ENCODE data around the gene AATK. TPM values are rescaled to one million over a fixed set of nuclear protein-coding genes. Genes with fewer than 3 reads are reported as not detected.

Gene AATK
- total and polyA plus RNA-seq, 11 donors, result 1.3 to 12.0 (median 9.3) TPM

DNA sequence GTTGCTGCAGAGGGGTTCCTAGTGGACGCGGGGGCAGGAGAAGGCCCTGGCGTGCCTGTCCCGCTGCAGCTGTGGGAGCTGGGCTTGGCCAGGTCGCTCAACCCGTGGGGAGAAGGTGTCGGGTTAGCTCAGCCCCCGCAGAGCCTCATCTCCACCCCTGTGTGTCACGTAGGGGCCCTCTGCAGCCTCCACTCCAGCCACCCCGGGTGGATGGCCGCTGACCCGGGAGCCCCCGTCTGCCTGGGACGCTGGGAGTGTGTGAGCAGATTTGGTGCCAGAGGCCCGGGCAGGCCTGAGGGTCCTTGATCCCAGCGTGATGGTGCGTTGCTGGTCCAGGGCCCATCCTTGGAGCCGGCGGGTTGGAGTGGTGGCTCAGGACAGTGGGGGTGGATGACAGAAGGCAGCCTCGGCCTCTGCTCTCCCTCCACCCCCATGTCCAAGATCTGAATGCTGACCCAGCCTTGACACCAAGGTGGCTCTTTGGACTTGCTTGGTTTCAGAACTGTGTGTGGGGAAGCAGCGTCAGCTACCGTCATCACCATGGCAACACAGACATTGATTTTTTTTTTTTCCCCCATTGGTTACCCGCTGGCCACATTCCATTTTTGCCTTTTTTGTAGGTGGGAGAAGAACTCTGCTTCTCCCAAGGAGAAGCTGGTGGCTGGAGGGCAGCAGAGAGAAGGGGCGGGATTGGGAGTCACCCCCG, 95.3 kb downstream of the AATK start:
- Histone ChIP-seq H3K9me3 (no peaks in the 10 kb centered on the region), H3K27ac (no peak overlapping the region), H3K36me3 (no peaks in the 10 kb centered on the region), H3K4me1 (peaks cover 0 to 6% (median under 1%) of the 10 kb centered on the region in 12 donors), H3K4me3 (no peak overlapping the region), H3K27me3 (no peaks in the 10 kb centered on the region)
- ATAC-seq, result no peak
- intact Hi-C loops (cut with DNase I), result no loop called here
- no peak for TF ChIP-seq POLR2A (IDR thresholded peaks at IDR 0.05)
- WGBS, 4 donors, result 86 to 93% (median 89%) methylated on average over 17 to 25 of the region's 25 CpGs
- no peak for DNase-seq

DNA sequence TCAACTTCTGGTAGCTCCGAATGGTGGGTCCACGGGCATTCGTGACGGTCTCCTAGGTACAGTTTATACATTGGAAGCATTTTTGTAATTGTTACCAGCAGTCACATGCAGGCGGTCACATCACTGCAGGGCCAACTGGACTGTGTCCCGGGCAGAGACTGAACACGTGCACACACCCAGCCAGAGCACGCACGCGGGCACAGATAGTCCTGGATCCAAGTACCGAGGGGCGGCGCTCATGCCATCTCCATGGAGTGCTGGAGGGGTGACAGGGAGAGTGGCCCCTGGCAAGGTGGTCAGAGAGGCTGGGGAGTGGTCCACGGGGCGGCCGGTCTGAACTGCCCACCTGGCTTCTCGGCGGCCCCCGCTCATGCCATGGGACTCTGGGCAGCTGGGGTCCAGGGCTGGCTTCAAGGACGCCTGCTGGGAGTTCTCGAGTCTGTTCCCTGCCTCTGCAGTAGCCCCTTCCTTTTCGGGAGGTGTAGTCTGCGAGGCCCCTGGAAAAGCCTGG, 96.8 kb downstream of the AATK start:
- TF ChIP-seq POLR2A (IDR thresholded peaks at IDR 0.05), result no peak
- intact Hi-C loops (cut with DNase I), result no loop called here
- H3K9me3 ChIP-seq, result no peaks in the 10 kb centered on the region

DNA sequence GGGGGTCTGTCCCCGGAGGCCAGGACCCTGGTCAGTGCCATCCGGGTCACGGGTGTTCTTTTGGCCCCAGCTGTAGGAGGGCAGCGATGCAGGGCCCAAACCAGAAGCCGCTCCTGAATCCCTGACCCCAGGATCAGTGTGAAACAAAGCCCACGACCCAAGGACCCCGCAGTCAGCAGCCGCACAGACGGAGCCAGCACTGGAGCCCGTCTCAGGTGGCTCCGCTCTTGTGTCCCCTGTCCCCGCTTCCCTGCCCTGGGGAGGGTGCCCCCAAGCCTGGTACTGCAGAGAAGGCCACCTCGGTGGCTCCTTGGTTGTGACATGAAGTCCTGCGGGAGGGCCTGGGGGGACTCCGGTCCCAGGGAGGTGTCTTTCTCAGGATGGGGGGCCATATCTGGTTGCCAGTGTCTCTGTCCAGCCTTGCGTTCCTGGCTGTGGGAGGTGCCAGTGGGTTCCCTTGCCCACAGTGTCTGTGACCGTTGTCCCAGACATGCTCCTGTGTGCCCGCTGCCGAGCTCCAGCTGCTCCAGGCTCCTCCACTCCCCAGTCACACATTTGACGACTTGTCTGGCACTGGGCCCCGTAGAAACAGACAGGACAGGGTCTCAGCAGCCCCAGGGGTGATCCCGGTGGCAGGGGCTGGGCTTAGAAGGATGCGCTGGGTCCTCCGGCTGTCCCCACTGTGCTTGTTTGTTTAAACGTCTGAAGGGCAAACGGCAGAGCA, 97.4 kb downstream of the AATK start:
- Histone ChIP-seq H3K36me3 (no peaks in the 10 kb centered on the region), H3K9me3 (no peaks in the 10 kb centered on the region), H3K27ac (peak overlapping the region in 2 of 12 donors; percentile 39 to 52), H3K4me1 (peaks cover 0 to 27% (median 20%) of the 10 kb centered on the region in 12 donors), H3K4me3 (no peak overlapping the region), H3K27me3 (no peaks in the 10 kb centered on the region)
- intact Hi-C loops (cut with DNase I), result no loop called here
- WGBS, 4 donors, result 89 to 94% (median 92%) methylated on average over 13 to 26 of the region's 26 CpGs
- DNase-seq (no peak), ATAC-seq (peak in 2 of 4 donors; percentile 5 to 22)
- no peak for TF ChIP-seq POLR2A (IDR thresholded peaks at IDR 0.05)
- TF ChIP-seq, protein P1, sequence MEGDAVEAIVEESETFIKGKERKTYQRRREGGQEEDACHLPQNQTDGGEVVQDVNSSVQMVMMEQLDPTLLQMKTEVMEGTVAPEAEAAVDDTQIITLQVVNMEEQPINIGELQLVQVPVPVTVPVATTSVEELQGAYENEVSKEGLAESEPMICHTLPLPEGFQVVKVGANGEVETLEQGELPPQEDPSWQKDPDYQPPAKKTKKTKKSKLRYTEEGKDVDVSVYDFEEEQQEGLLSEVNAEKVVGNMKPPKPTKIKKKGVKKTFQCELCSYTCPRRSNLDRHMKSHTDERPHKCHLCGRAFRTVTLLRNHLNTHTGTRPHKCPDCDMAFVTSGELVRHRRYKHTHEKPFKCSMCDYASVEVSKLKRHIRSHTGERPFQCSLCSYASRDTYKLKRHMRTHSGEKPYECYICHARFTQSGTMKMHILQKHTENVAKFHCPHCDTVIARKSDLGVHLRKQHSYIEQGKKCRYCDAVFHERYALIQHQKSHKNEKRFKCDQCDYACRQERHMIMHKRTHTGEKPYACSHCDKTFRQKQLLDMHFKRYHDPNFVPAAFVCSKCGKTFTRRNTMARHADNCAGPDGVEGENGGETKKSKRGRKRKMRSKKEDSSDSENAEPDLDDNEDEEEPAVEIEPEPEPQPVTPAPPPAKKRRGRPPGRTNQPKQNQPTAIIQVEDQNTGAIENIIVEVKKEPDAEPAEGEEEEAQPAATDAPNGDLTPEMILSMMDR (IDR thresholded peaks at IDR 0.05), result no peak

More for the DNA sequence above, 96.8 kb downstream of the AATK start:
- 81 to 95% (median 91%) methylated on average over 8 to 23 of the region's 23 CpGs for WGBS, 4 donors
- Histone ChIP-seq H3K27ac (peak overlapping the region in 2 of 12 donors; percentile 39 to 52), H3K36me3 (no peaks in the 10 kb centered on the region), H3K4me1 (peaks cover 0 to 21% (median 14%) of the 10 kb centered on the region in 12 donors), H3K27me3 (no peaks in the 10 kb centered on the region), H3K4me3 (no peak overlapping the region)
- DNase-seq (peak in 2 of 5 donors; percentile 52 to 54), ATAC-seq (peak; percentile 53 to 81 (median 66))

DNA sequence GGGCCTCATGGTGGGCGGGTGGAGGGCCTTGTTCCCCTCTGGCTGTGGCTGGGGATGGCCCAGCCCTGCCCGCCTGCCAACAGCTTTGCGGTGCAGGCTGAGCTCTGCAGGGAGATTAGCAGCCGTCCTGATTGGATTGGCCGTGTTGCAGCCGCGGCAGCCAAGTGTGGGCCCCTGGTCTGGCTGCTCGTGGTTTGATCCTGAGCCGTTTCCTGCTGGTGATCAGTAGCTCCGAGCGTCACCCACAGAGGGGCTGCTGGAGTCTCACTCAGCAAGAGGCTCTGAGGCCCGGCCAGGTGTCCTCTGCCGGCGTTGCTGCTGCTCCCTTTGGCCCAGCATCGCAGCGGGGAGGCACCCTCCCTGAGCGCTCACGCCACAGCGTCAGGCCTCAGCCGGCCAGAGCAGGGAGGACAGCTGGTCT, 98.6 kb downstream of the AATK start:
- Histone ChIP-seq H3K9me3 (no peaks in the 10 kb centered on the region), H3K27ac (no peak overlapping the region), H3K4me3 (no peak overlapping the region), H3K4me1 (peaks cover 0 to 34% (median 25%) of the 10 kb centered on the region in 12 donors), H3K27me3 (no peaks in the 10 kb centered on the region), H3K36me3 (no peaks in the 10 kb centered on the region)
- TF ChIP-seq, protein P1 (IDR thresholded peaks at IDR 0.05), result no peak
- no peak for TF ChIP-seq POLR2A (IDR thresholded peaks at IDR 0.05)
- intact Hi-C loops (cut with DNase I), result no loop called here
- 51 to 90% (median 77%) methylated on average over 5 to 20 of the region's 20 CpGs for WGBS, 4 donors
- ATAC-seq (no peak), DNase-seq (no peak)

MicroRNAs encoded within 50 kb of the gene (microRNA counts, 767-probe panel; counts per million panel counts)
- microRNA hsa-miR-1250 (0 to 71.6 counts per million in 2 donors), microRNA hsa-miR-338-3p (3,525 to 3,536 counts per million in 2 donors), microRNA hsa-miR-338-5p (1,658 to 2,085 counts per million in 2 donors), microRNA hsa-miR-657 (0 to 71.6 counts per million in 2 donors)

Small RNAs within 50 kb of the gene (microRNA-seq; reads per million reads assigned to microRNA genes)
- gene MIR1250, result 1.3 to 3.1 (median 2.3) reads per million in 4 donors
- 0 reads per million in 4 donors for gene MIR3065
- gene MIR338, result 0 reads per million in 4 donors
- gene MIR657, result 0 reads per million in 4 donors

Other genes starting within 250 kb of the AATK start
- gene CHMP6, start 174.4 kb downstream of the AATK start, total RNA-seq, result 10 to 100 TPM; 17.9 to 25.9 (median 19.4) TPM
- gene CHMP6, start 174.4 kb downstream of the AATK start, polyA plus RNA-seq, result 10 to 100 TPM; 24.4 to 35.5 TPM
- gene BAIAP2, start 131.1 kb downstream of the AATK start, total RNA-seq, result 10 to 100 TPM in 8 of 9 donors, 1 to 10 TPM in 1; 8.9 to 30.2 (median 18.8) TPM
- gene BAIAP2, start 131.1 kb downstream of the AATK start, polyA plus RNA-seq, result 10 to 100 TPM; 15.3 to 18.5 TPM
- gene PVALEF, start 714 bp downstream of the AATK start, total RNA-seq, result not detected
- gene PVALEF, start 714 bp downstream of the AATK start, polyA plus RNA-seq, result not detected
- gene CEP131, start 56.7 kb upstream of the AATK start, total RNA-seq, result 10 to 100 TPM in 3 of 9 donors, 1 to 10 TPM in 6; 7.0 to 15.8 (median 8.9) TPM
- gene CEP131, start 56.7 kb upstream of the AATK start, polyA plus RNA-seq, result 10 to 100 TPM in 1 of 2 donors, 1 to 10 TPM in 1; 8.0 to 14.7 TPM
- gene TEPSIN, start 72.8 kb upstream of the AATK start, total RNA-seq, result 10 to 100 TPM in 5 of 9 donors, 1 to 10 TPM in 4; 6.8 to 16.0 (median 10.2) TPM
- 10 to 100 TPM; 12.4 to 14.4 TPM for gene TEPSIN, start 72.8 kb upstream of the AATK start, polyA plus RNA-seq
- gene NDUFAF8, start 73.1 kb upstream of the AATK start, total RNA-seq, result 10 to 100 TPM; 31.8 to 77.1 (median 50.2) TPM
- gene NDUFAF8, start 73.1 kb upstream of the AATK start, polyA plus RNA-seq, result 10 to 100 TPM; 26.7 to 51.9 TPM
- gene SLC38A10, start 129.1 kb upstream of the AATK start, total RNA-seq, result 10 to 100 TPM; 27.4 to 67.7 (median 43.1) TPM
- 10 to 100 TPM; 48.0 to 63.3 TPM for gene SLC38A10, start 129.1 kb upstream of the AATK start, polyA plus RNA-seq
- gene BAHCC1, start 229.2 kb upstream of the AATK start, total RNA-seq, result 10 to 100 TPM in 3 of 9 donors, 1 to 10 TPM in 6; 6.0 to 19.6 (median 9.3) TPM
- 1 to 10 TPM; 7.6 to 8.5 TPM for gene BAHCC1, start 229.2 kb upstream of the AATK start, polyA plus RNA-seq